GM21526 (cell line): Measurements from ENCODE around the gene SSR4.

Experiments
- ATAC-seq: cut with Tn5 transposase; IDR thresholded peaks from one replicate; pipeline ENCODE4 v1.9.1; 2021; ENCODE audit warnings: moderate library complexity; ENCODE audit not compliant: unreplicated experiment, low FRiP score

SSR4 gene

GRCh38 chrX:153769158-153769864, 25.2 kb upstream of the SSR4 start:
- no peak for ATAC-seq

DNA sequence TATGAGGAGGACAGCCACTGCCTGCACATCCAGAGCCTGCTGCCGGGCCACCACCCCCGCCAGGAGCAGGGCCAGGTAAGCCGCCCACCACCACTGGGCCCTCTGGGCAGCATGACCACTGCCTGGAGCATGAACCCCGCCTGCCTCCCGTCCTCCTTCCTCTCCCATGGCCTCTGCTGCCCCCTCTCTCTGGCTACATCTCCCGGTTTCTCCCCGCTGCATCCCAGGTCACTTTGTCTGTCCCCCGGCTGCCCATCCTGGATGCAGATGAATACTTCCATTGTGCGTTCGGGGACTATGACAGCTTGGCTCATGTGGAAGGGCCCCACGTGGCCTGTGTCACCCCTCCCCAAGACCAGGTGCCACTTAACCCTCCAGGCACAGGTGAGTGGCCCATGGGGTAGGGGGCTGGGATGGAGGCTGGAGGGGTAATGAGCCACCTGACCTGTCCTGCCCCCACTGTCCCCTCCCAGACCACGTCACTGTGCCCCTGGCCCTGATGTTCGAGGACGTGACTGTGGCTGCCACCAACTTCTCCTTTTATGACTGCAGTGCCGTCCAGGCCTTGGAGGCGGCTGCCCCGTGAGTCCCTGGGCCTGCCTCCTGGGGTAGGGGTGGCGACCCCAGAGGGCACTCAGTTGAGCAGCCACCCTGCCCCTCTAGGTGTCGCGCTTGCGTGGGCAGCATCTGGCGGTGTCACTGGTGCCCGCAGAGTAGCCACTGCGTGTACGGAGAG, 24.4 kb upstream of the SSR4 start:
- ATAC-seq, result no peak

GRCh38 chrX:153770601-153771414, 23.7 kb upstream of the SSR4 start:
- no peak for ATAC-seq

GRCh38 chrX:153771415-153772315, 22.8 kb upstream of the SSR4 start:
- ATAC-seq, result no peak

DNA sequence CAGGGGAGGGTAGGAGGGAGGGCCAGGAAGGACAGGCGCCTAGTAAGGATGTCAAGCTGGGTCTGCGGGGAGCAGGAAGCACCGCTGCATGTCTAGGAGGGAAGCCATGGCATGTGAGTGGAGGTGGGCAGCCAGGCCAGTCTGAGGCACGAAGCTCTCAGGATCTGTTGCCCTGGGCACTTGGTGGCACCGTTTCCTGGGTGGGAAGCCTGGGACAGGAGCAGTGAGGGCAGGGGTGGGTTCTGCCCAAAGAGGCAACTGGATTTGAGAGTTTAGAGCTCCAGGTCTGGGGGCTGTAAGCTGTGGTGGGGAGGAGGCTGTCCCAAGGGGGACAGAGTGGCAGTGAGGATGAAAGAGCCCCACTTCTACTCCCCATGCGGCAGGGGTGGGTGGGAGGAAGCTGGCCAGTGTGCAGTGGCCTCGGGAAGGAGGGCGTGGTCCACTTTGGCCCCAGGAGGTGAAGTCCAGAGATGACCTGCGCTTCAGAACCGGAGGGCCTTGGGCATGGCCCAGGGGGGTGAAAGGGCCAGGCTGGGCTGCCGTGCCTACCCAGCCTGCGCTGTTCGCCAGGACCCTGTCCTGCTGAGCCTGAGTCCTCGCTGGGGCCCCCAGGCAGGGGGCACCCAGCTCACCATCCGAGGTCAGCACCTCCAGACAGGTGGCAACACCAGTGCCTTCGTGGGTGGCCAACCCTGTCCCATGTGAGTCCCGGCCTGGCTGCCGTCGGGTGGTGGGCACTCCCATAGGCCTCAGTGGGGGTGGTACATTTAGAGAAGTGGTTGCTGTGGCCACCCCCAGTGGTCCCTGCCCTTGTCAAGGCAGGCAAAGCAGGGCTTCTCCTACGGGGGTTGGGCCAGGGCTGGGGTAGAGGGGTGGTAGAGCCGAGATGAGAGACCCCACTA, 21.9 kb upstream of the SSR4 start:
- ATAC-seq, result no peak

GRCh38 chrX:153773218-153773611, 21.3 kb upstream of the SSR4 start:
- no peak for ATAC-seq

DNA sequence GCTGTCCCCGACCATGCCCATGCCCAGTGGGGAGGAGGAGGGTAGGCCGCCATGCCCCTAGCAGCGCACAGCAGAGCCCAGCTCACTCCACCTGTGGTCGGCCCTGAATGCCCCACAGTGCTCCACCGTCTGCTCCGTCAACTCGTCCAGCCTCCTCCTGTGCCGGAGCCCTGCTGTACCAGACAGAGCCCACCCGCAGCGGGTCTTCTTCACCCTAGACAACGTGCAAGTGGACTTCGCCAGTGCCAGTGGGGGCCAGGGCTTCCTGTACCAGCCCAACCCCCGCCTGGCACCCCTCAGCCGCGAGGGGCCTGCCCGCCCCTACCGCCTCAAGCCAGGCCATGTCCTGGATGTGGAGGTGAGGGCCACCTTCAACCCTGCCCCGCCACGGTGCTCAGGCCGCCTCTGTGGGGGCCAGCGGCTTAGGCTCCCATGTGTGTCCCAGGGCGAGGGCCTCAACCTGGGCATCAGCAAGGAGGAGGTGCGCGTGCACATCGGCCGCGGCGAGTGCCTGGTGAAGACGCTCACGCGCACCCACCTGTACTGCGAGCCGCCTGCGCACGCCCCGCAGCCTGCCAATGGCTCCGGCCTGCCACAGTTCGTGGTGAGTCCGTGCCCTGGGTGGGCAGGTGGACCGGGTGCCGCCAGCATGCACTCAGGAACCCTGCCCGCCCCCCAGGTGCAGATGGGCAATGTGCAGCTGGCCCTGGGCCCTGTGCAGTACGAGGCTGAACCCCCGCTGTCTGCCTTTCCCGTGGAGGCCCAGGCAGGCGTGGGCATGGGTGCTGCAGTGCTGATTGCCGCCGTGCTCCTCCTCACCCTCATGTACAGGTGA, 20.5 kb upstream of the SSR4 start:
- ATAC-seq, result no peak

- ATAC-seq, result no peak
Measured at GRCh38 chrX:153774576-153775292, 19.7 kb upstream of the SSR4 start.

DNA sequence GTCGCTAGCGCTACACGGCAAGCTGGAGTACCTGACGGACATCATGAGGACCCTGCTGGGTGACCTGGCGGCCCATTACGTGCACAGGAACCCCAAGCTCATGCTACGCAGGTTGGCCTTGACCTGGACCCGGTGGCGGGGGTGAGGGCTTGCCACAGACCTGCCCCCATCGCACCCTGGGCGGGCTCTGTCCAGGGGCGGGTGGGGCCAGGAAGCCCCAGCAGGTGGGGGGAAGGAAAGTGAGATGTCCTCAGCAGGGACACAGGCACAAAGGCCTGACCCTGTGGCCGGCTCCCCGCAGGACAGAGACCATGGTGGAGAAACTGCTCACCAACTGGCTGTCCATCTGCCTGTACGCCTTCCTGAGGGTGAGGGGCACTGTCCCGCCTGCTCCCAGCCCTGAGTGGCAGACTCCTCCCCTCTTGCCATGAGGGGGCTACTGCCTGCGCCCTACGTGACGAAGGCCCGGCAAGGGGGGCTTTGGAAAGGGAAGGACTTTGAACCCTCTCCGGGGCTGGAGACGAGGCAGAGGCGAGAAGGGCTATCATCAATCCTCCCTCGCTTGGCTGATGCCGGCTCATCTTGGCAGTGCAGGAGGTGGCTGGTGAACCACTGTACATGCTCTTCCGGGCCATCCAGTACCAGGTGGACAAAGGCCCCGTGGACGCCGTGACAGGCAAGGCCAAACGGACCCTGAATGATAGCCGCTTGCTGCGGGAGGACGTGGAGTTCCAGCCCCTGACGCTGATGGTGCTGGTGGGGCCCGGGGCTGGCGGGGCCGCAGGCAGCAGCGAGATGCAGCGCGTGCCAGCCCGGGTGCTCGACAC, 19.0 kb upstream of the SSR4 start:
- ATAC-seq, result no peak

DNA sequence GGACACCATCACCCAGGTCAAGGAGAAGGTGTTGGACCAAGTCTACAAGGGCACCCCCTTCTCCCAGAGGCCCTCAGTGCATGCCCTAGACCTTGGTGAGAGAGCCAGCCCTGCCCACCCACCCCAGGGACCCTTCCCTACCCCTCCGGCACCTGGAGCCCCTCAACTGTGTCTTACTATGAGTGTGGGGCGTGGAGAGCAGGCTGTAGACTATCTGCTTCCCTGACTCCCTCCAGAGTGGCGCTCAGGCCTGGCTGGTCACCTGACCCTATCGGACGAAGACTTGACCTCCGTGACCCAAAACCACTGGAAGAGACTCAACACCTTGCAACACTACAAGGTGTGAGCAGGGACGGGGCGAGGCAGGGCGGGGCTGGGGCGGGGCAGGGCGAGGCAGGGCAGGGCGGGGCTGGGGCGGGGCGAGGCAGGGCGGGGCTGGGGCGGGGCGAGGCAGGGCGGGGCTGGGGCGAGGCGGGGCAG, 18.3 kb upstream of the SSR4 start:
- ATAC-seq, result no peak

GRCh38 chrX:153776611-153777045, 17.8 kb upstream of the SSR4 start:
- ATAC-seq, result no peak

GRCh38 chrX:153777261-153778090, 17.0 kb upstream of the SSR4 start:
- no peak for ATAC-seq

- no peak for ATAC-seq
Measured at GRCh38 chrX:153778181-153778580, 16.3 kb upstream of the SSR4 start.

DNA sequence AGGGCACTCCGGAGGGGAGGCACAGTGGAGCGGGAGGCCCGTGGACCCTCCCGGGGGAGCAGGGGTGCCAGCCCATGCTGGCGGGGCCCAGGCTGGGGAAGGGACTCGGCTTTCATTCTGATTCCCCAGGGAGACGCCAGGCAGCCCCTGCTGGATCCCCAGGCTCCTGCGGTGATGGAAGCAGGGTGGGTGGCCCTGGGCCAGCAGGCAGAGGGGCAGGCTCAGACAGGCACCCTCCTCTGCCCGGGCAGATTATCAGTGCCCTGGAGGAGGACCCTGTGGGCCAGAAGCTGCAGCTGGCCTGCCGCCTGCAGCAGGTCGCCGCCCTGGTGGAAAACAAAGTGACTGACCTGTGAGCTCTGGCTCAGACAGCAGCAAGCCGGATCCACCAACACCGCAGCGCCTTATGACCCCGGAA, 15.8 kb upstream of the SSR4 start:
- no peak for ATAC-seq

DNA sequence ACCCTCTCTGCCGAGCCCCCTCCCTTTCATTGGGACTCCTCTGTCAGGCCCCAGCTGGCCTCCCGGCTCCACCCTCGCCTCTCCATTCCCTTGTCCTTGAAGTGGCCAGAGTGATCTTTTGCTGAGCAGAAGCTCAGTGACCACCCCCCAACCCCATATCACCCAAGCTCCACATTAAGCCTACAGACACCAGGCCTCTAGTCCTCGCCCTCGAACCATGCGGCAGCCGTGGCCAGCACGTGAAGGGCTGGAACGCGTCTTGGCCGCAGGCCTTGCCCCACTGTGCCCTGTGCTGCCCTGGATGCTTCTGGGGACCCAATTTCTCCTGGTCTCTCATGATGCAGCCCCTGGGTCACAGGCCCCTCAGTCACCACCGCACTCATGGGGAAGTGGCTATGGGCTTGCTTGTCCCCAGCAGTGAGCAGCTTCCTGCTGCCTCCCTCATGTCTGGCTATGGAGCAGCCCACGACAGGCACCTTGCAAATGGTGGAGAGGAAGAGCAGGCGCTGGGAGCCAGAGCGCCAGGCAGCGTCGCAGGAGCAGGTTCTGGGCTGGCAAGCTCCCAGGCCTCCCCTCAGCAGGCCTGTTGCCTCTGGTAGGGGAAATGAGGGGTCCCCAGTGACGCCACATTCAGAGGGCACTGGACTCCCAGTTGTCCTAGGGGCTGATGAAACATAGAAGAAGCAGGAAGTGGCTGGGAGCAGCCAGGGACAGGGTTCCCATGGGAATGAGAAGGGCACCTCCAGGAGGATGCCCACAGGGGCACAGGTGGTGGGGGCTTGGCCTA, 14.4 kb upstream of the SSR4 start:
- no peak for ATAC-seq
